GM18909 (cell line): Measurements from ENCODE around the gene TACR1.
"Not testable (repeated sequence)": the region's sequence is repeated elsewhere in the genome, so short reads cannot be mapped to it uniquely, and the experiment has no call there.

Experiments used
- ATAC-seq: cut with Tn5 transposase; IDR thresholded peaks from one replicate; pipeline ENCODE4 v1.9.1; 2021; ENCODE audit warnings: mild to moderate bottlenecking; ENCODE audit not compliant: unreplicated experiment, poor library complexity

The TACR1 gene

GRCh38 chr2:75147884-75148283, 51.4 kb downstream of the TACR1 start:
- not testable (repeated sequence) for ATAC-seq

DNA sequence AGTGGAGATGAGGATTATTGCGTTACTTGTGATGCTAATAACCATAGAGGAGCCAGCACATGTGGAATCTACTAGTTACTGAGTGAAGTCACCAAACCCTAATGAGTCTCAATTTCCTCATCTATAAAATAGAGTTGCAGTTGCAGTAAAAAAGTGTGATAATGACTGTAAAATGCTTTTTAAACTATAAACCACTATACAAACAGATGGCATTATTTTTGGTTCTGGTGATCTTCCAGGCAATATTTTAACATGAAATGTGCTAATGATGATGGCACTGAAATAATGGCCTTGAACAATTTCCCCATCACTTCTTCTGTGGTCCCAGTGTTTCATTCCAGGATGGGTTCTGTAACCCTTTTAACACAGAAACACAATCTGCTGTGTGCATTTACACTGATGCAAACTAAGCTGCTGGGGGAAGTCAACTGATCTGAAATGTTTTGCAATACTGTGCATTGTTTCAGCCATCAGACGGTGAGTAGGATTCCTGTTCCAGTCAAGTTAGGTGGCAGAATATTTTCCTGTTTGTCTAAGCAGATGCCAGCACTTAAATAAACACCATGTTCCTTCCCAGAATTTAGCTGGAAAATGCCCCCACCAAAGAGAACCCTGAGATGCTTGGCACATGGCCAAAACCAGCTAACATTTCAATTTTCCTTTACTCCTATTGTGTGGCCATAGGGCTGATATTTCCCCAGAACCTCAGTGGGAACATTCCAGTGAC, 52.6 kb downstream of the TACR1 start:
- no peak for ATAC-seq

DNA sequence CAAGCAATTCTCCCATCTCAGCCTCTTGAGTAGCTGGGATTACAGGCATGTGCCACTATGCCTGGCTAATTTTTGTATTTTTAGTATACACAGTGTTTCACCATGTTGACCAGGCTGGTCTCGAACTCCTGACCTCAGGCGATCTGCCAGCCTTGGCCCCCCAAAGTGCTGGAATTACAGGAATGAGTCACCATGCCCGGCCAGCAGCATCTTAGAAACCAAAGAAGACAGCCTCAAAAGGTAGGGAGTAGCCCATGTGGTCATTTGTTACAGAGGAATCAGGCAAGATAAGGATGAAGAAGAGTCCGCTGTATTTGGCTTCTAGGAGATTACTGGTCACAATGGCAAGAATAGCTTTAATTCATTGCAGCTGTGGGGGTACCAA, 53.1 kb downstream of the TACR1 start:
- ATAC-seq, result not testable (repeated sequence)

DNA sequence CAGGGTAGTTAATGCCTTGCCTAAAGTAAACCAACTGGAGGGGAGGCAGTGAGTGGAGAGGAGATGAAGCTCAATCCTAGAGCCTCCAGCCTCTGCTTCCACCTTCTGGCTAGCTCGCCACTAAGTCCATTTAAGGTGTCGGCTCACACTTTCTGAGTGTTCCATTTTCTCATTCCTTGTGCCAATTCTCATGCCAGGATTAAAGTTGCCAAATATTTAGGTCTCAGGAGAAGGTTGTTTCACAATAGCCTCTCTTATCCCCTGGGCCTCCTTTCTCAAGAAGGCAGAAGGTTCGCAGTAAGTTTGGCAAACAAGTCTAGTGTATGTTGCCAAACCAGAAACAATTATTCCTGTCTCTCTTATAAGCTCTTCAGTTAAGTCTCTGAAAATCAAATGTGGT, 57.2 kb downstream of the TACR1 start:
- ATAC-seq, result no peak

- no peak for ATAC-seq
Measured at GRCh38 chr2:75140288-75140687, 59.0 kb downstream of the TACR1 start.

GRCh38 chr2:75139171-75139570, 60.1 kb downstream of the TACR1 start:
- ATAC-seq, result no peak

- ATAC-seq, result no peak
Measured at GRCh38 chr2:75138528-75138927, 60.8 kb downstream of the TACR1 start.

- no peak for ATAC-seq
Measured at GRCh38 chr2:75135776-75136400, 63.4 kb downstream of the TACR1 start.

DNA sequence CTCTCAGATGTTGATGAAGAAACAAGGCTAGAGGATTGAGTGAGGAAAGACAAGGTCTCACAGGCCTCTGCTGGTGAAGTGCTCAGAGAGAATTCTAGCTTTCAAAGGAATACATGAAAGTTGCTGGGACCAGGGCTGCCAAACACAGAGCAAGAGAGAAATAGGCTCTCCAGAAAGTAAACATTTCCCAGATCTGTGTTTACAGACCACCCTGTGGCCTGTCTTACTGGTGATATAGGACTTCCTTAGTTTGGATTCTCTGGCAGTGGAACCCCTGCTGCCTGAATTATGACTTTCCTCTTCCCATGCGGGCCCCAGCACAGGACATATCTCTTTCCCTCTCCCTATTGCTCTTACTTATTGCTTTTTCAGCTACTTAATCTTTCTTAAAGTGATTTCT, 64.5 kb downstream of the TACR1 start:
- ATAC-seq, result no peak

DNA sequence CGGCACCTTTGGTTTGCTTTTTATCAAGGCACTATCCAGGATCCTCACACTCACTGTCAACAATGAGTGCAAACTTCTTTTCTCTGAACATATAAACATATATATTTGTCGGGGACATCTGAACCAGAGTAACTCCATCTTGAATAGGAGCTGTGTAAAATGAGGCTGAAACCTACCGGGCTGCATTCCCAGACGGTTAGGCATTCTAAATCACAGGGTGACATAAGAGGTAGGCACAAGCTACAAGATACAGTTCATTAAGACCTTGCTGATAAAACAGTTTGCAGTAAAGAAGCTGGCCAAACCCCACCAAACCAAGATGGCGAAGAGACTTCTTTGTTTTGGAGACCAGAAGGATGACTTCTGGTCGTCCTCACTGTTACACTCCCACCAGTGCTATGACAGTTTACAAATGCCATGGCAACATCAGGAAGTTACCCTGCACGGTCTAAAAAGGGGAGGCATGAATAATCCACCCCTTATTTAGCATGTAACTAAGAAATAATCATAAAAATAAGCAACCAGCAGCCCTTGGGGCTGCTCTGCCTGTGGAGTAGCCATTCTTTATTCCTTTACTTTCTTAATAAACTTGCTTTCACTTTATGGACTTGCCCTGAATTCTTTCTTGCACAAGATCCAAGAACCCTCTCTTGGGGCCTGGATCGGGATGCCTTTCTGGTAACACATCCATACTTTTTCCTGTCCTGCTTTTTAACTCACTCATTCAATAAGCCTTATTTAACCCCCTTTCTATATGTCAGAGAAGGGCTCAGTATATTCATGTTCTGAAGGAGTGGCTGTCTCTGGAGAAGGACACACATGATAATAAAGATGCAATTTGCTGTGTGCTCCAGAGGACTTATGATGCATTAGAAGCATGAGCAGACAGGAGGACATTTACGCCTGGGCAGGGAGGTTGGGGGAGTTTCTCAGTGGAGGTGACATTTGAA, 65.4 kb downstream of the TACR1 start:
- ATAC-seq, result no peak

DNA sequence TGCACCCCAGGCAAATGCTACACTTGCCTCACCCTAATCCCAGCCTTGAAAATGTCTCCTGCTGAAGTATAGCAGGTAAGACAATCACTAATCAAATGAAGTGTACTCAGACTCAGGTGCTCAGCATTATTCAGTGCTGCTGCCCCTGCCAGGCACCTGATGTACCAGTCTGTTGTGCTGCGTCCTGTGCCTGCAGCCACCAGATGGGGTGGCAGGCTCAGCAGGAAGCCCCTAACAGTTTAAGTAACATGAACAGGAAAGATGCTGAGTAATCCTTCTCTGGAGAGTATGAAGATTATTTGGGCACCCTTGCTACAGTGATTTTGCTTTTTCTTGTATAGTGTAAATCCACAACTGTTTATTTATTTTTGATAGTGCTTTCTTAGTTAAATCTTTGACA, 69.1 kb downstream of the TACR1 start:
- no peak for ATAC-seq

DNA sequence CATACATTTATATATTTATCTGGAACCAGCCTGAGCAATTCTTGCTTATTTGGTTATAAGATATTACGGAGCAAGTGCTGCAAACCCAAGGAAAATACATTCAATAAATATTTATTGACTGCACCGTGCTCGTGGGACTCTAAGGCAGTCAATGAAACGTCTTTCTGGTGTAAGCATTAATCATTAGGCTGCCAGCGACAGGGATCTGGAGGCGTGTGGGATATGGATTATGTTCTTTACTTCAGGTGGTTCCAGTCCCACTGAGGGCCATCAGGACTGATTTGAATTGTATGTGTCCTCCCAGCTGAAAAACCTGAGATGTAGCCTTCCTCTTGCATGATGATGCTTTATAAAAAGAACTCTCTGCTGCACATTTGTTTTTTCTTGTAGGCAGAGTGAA, 75.4 kb downstream of the TACR1 start:
- ATAC-seq, result no peak

- ATAC-seq, result no peak
Measured at GRCh38 chr2:75113231-75113869, 86.0 kb downstream of the TACR1 start.

- no peak for ATAC-seq
Measured at GRCh38 chr2:75108937-75109482, 90.3 kb downstream of the TACR1 start.

- no peak for ATAC-seq
Measured at GRCh38 chr2:75102011-75102410, 97.3 kb downstream of the TACR1 start.

DNA sequence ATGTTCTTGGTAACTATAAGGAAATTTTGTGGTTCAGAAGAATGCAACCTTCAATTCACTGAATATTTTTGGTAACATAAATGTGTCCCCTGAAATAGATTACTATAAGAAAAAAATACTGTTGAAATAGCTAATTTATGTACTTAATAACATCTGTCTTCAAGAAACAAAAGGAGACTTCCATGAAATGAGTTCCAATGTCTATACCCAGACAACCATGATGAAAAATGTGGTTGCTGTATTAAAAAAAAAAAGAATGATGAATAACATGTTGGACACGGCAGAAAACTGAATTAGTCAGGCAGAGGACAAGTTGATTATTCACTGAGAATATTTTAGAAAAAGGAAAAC, 98.5 kb downstream of the TACR1 start:
- no peak for ATAC-seq

DNA sequence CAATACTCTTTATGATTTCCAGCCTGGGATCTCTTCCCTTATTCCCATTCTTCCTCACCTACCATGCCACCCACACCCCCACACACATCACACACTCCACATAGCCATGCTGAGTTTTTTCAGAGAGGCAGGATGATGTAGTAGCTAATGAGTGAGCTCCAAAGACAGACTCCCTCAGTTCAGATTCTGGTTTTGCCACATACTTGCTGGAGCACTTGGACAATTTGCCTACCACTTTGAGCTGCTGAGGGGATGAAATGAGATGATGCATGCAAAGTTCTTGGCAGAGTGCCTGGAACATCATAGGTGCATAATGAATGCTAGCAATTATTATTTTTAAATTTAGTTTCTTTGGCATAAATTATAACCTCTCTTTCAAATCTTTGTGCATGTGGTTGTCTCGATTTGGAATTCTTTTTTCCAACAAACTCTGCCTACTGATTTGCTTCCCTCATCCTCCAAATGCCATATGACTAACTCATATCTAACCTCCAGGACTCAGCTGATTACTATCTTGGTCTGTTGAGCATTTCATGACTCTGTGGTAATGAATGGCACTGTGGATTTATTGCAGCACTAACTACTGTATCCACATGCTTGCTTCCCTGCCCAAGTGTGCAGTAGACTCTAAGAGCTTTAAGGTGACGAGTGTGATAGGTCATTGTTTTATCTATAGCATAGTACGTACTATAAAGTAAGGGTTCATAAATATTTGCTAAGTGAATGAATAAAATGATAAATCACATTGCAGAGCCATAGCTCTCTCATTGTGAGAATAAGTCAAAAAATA, 99.1 kb downstream of the TACR1 start:
- no peak for ATAC-seq

DNA sequence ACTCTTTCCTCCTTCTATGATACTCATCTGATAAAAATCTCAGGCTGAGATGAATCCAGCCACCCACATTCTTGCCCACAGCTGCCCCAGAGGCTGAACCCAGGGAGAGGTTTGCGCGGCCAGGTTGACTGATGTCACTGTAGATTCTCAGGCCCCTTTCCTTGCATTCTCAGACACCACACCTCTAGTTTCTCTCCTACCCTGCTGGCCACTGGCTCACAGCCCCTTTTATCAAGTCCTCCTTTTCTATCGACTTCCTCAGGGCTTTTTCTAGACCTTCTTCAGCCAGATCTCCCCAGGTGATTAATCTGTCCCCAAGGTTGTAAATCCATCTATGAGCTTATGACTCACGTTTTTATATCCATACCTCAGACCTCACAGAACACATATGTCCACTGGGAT, 99.8 kb downstream of the TACR1 start:
- no peak for ATAC-seq

DNA sequence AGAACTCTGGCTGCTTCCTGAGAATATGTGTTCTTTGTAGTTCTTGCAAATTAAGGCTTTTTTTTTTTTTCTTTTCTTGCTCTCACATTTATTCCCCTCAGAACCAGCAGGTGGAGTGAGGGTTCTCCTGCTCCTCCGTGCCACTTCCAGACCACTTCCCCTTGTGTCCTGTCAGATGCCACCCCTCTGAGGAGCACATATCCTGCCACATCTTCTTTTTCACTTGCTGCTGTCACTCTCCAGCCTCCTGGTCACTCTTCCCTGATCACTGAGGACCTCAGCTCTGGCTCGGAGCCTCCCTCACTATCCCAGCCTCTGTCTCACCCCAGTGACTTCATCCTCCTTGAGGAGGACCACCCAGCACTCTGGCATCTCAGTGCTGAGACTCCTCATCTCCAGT, 100.5 kb downstream of the TACR1 start:
- no peak for ATAC-seq

DNA sequence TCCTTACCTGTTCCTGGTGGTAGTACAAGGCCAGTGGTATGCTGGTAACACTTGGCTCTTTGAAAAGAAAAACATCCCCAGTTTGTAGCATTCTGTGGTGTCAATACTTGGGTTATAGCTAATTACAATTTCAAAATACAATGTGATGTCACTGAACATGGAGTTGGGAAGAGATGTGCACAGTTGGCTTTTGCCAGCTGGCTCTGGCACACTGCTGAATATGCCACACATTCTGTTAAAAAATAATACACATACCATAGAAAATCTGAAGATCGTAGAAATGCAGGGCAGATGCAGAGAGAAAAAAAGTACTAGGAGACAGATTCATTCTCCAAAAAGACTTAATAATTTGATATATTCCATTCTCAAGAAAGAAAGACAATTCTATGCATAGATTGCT, 101.5 kb downstream of the TACR1 start:
- no peak for ATAC-seq
